Mucosa of stomach (tissue), 1 donor: Measurements from ENCODE around the gene PSMB8.
"Not testable (repeated sequence)": the region's sequence is repeated elsewhere in the genome, so short reads cannot be mapped to it uniquely, and the experiment has no call there.

Source experiments
- H3K27me3 ChIP-seq: one replicate; pipeline ENCODE4 v1.7.0; 2013; ENCODE audit warnings: mild to moderate bottlenecking, low read length; ENCODE audit not compliant: control insufficient read depth, insufficient read depth
- H3K36me3 ChIP-seq: one replicate; pipeline ENCODE4 v1.7.0; 2013; ENCODE audit warnings: low read length; ENCODE audit not compliant: control insufficient read depth, insufficient read depth
- H3K4me1 ChIP-seq: one replicate; pipeline ENCODE4 v1.7.0; 2013; ENCODE audit warnings: mild to moderate bottlenecking, low read length; ENCODE audit not compliant: control insufficient read depth, insufficient read depth
- H3K4me3 ChIP-seq: one replicate; pipeline ENCODE4 v1.7.0; 2013; ENCODE audit warnings: low read length
- H3K9ac ChIP-seq: one replicate; pipeline ENCODE4 v1.7.0; 2013; ENCODE audit warnings: mild to moderate bottlenecking, low read length, moderate library complexity
- H3K9me3 ChIP-seq: one replicate; pipeline ENCODE4 v1.7.0; 2013; ENCODE audit warnings: mild to moderate bottlenecking, low read length, moderate library complexity; ENCODE audit not compliant: control insufficient read depth
- donor health status: Pancreatic carcinoma.

Gene PSMB8

GRCh38 chr6:32829495-32829894, 14.4 kb downstream of the PSMB8 start:
- H3K4me1 ChIP-seq, result peaks cover 5% of the 10 kb centered on the region
- no peaks in the 10 kb centered on the region for H3K27me3 ChIP-seq
- H3K4me3 ChIP-seq, result no peak overlapping the region
- no peak overlapping the region for H3K9ac ChIP-seq
- no peaks in the 10 kb centered on the region for H3K9me3 ChIP-seq
- no peaks in the 10 kb centered on the region for H3K36me3 ChIP-seq

- Histone ChIP-seq H3K9ac (no peak overlapping the region), H3K9me3 (no peaks in the 10 kb centered on the region), H3K4me3 (no peak overlapping the region), H3K27me3 (no peaks in the 10 kb centered on the region), H3K4me1 (peaks cover 5% of the 10 kb centered on the region), H3K36me3 (no peaks in the 10 kb centered on the region)
These were observed 16.8 kb downstream of the PSMB8 start for GRCh38 chr6:32827025-32827424.

GRCh38 chr6:32825966-32826365, 17.9 kb downstream of the PSMB8 start:
- Histone ChIP-seq H3K27me3 (no peaks in the 10 kb centered on the region), H3K9ac (no peak overlapping the region)

GRCh38 chr6:32819729-32820128, 24.1 kb downstream of the PSMB8 start:
- Histone ChIP-seq H3K27me3 (no peaks in the 10 kb centered on the region), H3K4me1 (no peaks in the 10 kb centered on the region), H3K9ac (no peak overlapping the region), H3K4me3 (no peak overlapping the region), H3K9me3 (no peaks in the 10 kb centered on the region), H3K36me3 (no peaks in the 10 kb centered on the region)

More at GRCh38 chr6:32825966-32826365, 17.9 kb downstream of the PSMB8 start:
- H3K4me3 ChIP-seq, result no peak overlapping the region
- H3K36me3 ChIP-seq, result no peaks in the 10 kb centered on the region
- H3K9me3 ChIP-seq, result no peaks in the 10 kb centered on the region
- H3K4me1 ChIP-seq, result peaks cover 5% of the 10 kb centered on the region

DNA sequence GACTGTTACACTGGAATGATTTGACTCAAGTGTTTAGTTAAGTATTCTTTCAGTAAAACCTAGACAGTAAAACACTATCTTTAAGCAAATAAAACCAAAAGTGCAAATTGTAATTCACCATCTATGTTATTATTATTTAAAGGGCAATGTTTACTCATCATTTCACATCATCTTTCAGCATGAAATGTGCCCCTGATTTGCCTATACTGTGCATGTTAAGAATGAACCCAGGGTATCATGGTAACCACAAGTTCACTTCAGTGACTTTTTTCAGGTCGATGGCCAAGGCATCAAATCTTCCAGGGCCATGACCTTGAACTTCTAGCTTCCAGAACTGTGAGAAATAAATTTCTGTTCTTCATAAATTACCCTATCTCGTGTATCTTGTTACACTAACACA, 25.0 kb downstream of the PSMB8 start:
- Histone ChIP-seq H3K4me3 (no peak overlapping the region), H3K9me3 (no peaks in the 10 kb centered on the region), H3K36me3 (no peaks in the 10 kb centered on the region), H3K4me1 (no peaks in the 10 kb centered on the region), H3K27me3 (no peaks in the 10 kb centered on the region), H3K9ac (no peak overlapping the region)

- Histone ChIP-seq H3K4me1 (no peaks in the 10 kb centered on the region), H3K36me3 (no peaks in the 10 kb centered on the region)
These were observed 27.1 kb downstream of the PSMB8 start, which contains the start of gene HLA-DOB for GRCh38 chr6:32816746-32817204. Gene HLA-DOB (minus strand): TSS chr6:32817002. CDS start chr6:32816951, 51 bp downstream.

GRCh38 chr6:32815996-32816395, 27.9 kb downstream of the PSMB8 start:
- Histone ChIP-seq H3K9ac (no peak overlapping the region), H3K36me3 (no peaks in the 10 kb centered on the region), H3K4me3 (no peak overlapping the region), H3K4me1 (no peaks in the 10 kb centered on the region), H3K27me3 (no peaks in the 10 kb centered on the region), H3K9me3 (no peaks in the 10 kb centered on the region)

More at GRCh38 chr6:32816746-32817204, 27.1 kb downstream of the PSMB8 start, which contains the start of gene HLA-DOB:
- no peak within 1 kb of the TSS for H3K4me3 ChIP-seq
- H3K9me3 ChIP-seq, result no peaks in the 10 kb centered on the region
- no peaks in the 10 kb centered on the region for H3K27me3 ChIP-seq
- no peak within 1 kb of the TSS for H3K9ac ChIP-seq

DNA sequence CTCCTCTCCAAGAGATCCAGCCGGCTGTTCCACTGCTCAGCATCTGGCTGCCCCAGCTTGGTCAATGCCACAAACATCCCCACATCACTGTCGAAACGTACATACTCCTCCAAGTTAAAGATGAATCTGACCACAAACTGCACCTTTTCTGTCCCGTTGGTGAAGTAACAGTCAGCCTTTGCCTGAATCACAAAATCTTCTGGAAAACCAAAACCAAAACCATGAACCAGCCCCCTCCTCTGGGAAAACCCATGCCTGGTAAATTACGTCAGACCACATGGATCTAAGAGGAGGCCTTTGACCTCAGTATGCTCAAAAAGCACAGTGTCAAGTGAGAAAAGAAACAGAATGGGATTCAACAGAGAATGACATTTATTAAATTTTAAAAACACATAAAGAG, 28.7 kb downstream of the PSMB8 start:
- Histone ChIP-seq H3K36me3 (no peaks in the 10 kb centered on the region), H3K27me3 (no peaks in the 10 kb centered on the region), H3K4me3 (no peak overlapping the region), H3K9ac (no peak overlapping the region), H3K9me3 (no peaks in the 10 kb centered on the region), H3K4me1 (no peaks in the 10 kb centered on the region)

- no peak overlapping the region for H3K9ac ChIP-seq
- H3K4me3 ChIP-seq, result no peak overlapping the region
- no peaks in the 10 kb centered on the region for H3K27me3 ChIP-seq
- no peaks in the 10 kb centered on the region for H3K4me1 ChIP-seq
- no peaks in the 10 kb centered on the region for H3K9me3 ChIP-seq
- H3K36me3 ChIP-seq, result no peaks in the 10 kb centered on the region
These were observed 29.7 kb downstream of the PSMB8 start for GRCh38 chr6:32814145-32814544.

GRCh38 chr6:32809171-32809570, 34.7 kb downstream of the PSMB8 start:
- no peak overlapping the region for H3K9ac ChIP-seq
- no peaks in the 10 kb centered on the region for H3K36me3 ChIP-seq
- no peak overlapping the region for H3K4me3 ChIP-seq
- no peaks in the 10 kb centered on the region for H3K4me1 ChIP-seq
- peaks cover 7% of the 10 kb centered on the region for H3K27me3 ChIP-seq
- H3K9me3 ChIP-seq, result no peaks in the 10 kb centered on the region

- Histone ChIP-seq H3K4me3 (no peak overlapping the region), H3K9ac (no peak overlapping the region), H3K9me3 (no peaks in the 10 kb centered on the region), H3K4me1 (no peaks in the 10 kb centered on the region), H3K27me3 (peaks cover 7% of the 10 kb centered on the region), H3K36me3 (no peaks in the 10 kb centered on the region)
These were observed 36.7 kb downstream of the PSMB8 start for GRCh38 chr6:32807020-32807580.

- H3K27me3 ChIP-seq, result peaks cover 11% of the 10 kb centered on the region
- H3K4me3 ChIP-seq, H3K4me1 ChIP-seq, H3K9me3 ChIP-seq, H3K9ac ChIP-seq, H3K36me3 ChIP-seq: not testable (repeated sequence)
These were observed 38.4 kb downstream of the PSMB8 start for GRCh38 chr6:32805404-32805803.

- H3K9ac ChIP-seq, result no peak overlapping the region
- peaks cover 14% of the 10 kb centered on the region for H3K27me3 ChIP-seq
- no peaks in the 10 kb centered on the region for H3K4me1 ChIP-seq
- H3K9me3 ChIP-seq, result no peaks in the 10 kb centered on the region
- H3K36me3 ChIP-seq, result no peaks in the 10 kb centered on the region
- no peak overlapping the region for H3K4me3 ChIP-seq
These were observed 40.4 kb downstream of the PSMB8 start for GRCh38 chr6:32803416-32803815.
